GM10266 (cell line): ENCODE measurements around the gene C12orf43.
A peak's percentile ranks its signal among the peaks of the same experiment; 100 is the strongest.

Experiments
- DNase-seq: peaks from one replicate; pipeline ENCODE4 v3.0.0; 2012; ENCODE audit errors: extremely low spot score
- TF ChIP-seq, protein P1 (sequence below): IDR thresholded peaks from 2 replicates; pipeline ENCODE4 v1.5.1; 2012; ENCODE audit warnings: mild to moderate bottlenecking, low read depth; ENCODE audit not compliant: control insufficient read depth, insufficient read depth; ENCODE audit errors: missing control alignments

The C12orf43 gene

DNA sequence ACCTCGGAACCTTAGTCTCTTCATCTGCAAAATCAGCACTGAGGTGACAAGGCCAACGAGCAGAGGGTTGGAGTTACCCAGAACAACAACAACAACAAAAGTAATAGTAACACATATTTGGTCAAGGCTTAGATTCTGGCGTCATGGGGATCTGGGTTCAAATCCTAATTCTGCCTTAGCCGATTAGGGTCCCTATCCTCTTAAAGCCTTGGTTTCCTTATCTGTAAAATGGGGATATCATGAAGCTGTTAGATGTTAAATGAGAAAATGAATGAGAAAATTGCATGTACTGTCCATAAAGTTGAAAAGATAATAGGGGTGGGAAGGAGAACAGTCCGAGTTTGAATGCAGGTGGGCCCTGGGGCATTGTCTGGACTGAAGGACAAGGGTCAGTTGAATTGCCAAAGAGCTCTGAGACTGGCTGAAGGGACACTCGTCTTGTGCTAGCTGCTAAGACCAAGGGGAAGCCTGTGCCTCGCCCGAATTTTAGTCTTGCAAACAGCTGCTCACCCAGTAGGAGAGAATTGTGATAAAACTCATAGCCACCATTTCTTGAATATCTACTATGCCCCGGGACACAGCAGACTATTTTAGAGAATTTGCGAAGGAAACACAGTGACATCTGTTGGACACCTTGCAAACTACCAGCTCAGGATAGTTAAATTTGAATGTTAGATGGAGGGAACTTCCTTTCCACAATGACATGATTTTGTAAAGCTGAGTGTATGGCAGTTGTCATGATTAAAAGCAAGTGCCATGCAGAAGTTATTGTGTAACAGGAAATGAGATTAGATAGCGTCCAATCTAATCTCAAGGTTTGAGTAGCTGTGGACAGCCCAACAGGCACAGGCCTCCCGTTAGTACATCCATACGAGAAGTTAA, 44.7 kb downstream of the C12orf43 start:
- TF ChIP-seq, protein P1, sequence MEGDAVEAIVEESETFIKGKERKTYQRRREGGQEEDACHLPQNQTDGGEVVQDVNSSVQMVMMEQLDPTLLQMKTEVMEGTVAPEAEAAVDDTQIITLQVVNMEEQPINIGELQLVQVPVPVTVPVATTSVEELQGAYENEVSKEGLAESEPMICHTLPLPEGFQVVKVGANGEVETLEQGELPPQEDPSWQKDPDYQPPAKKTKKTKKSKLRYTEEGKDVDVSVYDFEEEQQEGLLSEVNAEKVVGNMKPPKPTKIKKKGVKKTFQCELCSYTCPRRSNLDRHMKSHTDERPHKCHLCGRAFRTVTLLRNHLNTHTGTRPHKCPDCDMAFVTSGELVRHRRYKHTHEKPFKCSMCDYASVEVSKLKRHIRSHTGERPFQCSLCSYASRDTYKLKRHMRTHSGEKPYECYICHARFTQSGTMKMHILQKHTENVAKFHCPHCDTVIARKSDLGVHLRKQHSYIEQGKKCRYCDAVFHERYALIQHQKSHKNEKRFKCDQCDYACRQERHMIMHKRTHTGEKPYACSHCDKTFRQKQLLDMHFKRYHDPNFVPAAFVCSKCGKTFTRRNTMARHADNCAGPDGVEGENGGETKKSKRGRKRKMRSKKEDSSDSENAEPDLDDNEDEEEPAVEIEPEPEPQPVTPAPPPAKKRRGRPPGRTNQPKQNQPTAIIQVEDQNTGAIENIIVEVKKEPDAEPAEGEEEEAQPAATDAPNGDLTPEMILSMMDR, result peak; percentile 74
- peak; percentile 82 for DNase-seq

DNA sequence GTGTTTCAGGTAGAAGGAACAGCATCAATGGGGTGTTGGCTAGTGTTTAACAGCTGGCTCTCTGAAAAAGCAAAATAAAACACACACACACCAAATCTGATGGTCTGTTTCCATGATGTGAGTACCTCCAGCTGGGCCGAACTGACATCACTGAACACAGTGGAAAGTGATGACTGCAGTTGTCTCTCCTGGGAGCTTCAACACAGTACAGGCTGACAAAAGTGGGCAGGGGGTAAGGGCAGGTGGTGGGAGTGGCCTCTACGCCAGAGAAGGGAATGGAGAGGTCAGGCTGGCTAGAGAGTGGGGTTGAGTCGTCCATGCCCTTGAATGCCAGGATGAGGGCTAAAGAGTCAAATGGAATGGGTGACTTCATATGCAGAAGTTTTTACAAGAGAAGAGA, 46.0 kb downstream of the C12orf43 start:
- TF ChIP-seq, protein P1, result no peak
- DNase-seq, result no peak

DNA sequence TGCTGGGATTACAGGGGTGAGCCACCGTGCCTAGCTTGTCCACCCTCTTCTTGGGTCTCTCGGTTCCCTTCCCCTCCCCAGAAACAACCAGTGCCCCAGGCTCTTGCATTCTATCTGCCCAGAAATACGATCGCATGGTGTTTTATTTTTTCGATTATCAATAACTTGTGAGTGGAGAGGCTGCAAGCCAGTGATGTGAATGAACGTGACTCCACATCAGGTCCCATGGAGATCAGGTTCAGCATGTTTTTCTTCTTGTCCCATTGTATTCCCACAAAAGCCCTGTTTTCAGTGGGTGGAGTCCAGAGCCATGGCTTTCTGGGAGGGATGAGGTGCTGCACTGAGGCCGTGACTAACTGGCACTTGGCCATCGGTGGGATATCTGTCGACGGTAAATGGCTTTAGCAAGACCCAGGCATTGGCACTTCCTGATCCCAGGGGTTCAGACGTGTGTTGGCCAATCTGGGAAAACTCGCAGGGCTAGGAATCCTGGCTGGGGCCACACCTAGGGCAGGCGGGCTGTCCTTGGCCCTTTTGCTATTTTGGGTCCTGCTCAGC, 50.7 kb downstream of the C12orf43 start:
- TF ChIP-seq, protein P1, result no peak
- DNase-seq, result no peak

DNA sequence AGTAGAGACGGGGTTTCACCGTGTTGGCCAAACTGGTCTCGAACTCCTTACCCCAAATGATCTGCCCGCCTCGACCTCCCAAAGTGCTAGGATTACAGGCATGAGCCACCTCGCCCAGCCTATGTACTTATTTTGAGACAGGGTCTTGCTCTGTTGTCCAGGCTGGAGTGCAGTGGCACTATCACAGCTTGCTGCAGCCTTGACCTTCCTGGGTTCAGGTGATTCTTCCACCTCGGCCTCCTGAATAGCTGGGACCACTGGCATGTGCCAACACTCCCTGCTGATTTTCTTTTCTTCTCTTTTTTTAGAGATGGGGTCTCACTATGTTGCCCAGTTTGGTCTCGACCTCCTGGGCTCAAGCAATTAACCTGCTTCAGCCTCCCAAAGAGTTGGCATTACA, 52.0 kb downstream of the C12orf43 start:
- TF ChIP-seq, protein P1, result no peak
- no peak for DNase-seq

DNA sequence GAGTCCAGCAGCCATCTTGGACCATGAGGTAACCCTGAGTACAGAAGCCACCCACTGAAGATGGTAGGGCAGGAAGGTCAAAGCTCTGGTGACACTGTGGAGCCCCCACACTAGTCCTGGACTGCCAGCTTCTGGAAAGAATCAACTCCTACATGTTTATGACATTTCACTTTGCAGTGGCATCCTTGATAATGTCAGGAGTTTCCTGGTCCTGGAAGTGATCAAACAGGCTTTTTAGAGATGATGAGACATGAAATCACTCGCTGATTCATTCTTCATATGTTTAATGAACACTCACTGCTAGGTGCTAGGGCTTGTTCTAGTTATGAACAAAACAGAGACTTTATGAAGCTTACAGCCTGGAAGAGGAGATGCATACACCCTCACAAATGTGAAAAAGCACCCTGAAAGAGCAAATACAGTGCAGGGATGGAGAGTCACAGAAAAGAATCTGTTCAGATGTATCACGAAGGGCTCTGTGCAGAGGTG, 53.7 kb downstream of the C12orf43 start:
- TF ChIP-seq, protein P1, result no peak
- no peak for DNase-seq

DNA sequence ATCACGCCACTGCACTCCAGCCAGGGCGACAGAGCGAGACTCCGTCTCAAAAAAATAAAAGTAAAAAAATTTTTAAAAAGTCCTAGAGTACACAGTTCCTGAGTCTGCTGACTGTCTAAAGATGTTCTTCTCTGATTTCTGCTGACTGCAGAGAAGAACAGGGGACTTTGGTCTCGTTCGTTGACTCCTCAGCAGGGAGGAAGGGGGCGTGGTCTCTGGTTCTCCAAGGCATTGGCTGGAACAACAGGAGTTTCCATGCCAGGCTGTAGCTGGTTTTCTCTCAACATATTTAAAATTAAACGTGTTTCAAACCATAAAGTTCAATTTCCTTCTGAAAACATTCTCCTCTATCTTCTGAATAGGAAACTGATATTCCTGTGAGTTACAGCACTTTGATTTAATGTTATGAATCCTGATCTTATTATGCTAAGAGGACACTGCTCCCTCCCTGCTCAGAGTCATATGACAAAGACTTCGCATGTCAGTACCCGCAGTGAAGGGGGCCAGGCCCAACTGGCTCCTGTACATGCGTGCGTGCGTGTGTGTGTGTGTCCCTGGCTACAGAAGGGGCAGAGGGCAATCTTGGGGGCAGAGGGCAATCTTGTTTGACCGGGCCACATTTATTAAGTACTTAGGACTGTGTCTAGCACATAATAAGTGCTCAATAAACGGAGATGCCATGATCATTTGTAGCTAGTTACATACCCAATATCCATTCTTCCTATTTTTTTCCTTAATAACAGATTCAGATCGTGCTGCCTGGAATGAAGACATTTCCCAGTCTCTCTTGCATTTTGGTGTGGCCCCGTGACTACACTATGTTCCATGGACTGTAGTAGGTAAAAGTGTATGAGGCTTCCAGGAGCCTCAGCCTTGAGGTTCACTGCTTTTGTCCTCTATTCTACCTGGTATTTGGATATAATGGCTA, 54.4 kb downstream of the C12orf43 start:
- DNase-seq, result no peak
- TF ChIP-seq, protein P1, result no peak
